GM10266 (cell line): Measurements from ENCODE around the gene NTMT2.
"Not testable (repeated sequence)": the region's sequence is repeated elsewhere in the genome, so short reads cannot be mapped to it uniquely, and the experiment has no call there.

Experiments used
- DNase-seq: peaks from one replicate; pipeline ENCODE4 v3.0.0; 2012; ENCODE audit errors: extremely low spot score
- CTCF ChIP-seq: IDR thresholded peaks from 2 replicates; pipeline ENCODE4 v1.5.1; 2012; ENCODE audit warnings: mild to moderate bottlenecking, low read depth; ENCODE audit not compliant: control insufficient read depth, insufficient read depth; ENCODE audit errors: missing control alignments

The NTMT2 gene

DNA sequence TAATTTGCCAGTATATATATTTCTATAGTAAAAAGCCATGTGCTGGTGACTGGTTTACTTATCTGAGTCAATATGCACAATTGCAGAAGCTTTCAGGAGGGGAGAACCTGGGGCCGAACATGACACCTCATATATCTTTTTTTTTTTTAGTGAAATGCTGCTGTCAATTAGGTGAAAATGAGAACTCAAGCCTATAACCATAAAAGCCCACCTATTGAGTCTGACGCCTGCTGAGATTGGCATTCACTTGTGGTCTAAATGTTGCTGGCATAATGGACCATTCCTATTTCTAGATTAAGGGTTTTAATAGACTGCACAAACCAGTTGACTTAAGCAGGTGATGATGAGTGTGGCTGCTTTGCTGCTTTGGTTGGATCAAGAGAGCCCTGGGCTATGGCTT lies 10.8 kb downstream of the NTMT2 start:
- DNase-seq = no peak
- no peak for TF ChIP-seq CTCF

DNA sequence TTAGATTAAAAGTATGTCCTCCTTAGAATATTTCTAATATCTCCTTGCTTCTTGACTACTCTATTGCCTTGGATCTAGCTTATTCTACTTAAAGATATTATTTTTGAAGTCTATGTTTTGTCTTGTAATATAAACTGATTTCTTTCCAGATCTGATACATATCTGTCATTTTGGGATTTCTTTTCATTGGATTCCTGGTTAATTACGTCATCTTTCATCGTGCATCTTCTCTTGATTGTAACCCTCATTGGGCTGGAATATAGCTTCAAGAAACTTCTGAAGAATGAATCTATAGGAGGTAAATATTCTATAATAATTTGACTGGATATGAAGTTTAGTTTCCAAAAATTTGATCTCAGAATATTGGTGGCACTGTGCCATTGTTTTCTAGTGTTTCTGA lies 12.1 kb downstream of the NTMT2 start:
- no peak for DNase-seq
- TF ChIP-seq CTCF = no peak

- no peak for DNase-seq
- TF ChIP-seq CTCF = no peak
Measured at GRCh38 chr1:170162459-170163246, 16.9 kb downstream of the NTMT2 start.

GRCh38 chr1:170164103-170164763 lies 18.5 kb downstream of the NTMT2 start:
- no peak for TF ChIP-seq CTCF

DNA sequence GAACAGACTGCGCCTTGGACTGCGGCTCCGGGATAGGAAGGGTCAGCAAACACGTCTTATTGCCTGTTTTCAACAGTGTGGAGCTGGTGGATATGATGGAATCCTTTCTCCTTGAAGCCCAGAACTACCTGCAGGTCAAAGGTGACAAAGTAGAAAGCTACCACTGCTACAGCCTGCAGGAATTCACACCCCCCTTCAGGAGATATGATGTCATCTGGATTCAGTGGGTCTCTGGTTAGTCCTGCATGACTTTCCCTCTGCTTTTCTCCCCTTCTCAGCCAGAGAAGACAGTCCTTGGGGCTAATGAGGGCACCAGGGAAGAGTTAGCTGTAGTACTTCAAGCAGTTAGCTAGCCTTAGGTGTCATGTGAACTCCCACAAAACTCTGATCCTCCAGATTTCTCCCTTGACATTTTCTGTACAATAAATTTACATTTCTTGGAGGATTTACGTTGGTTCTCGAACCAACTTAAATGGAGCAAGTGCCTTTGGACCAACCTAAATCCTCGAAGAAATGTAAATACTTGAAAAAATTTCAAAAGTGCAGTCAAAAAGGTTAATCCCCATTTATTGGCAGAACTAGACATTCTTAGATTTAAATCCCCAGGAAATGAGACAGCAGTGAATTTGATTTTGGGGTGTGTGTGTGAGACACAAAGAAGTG lies 20.9 kb downstream of the NTMT2 start:
- no peak for DNase-seq
- TF ChIP-seq CTCF = no peak

More at GRCh38 chr1:170164103-170164763, 18.5 kb downstream of the NTMT2 start:
- no peak for DNase-seq

DNA sequence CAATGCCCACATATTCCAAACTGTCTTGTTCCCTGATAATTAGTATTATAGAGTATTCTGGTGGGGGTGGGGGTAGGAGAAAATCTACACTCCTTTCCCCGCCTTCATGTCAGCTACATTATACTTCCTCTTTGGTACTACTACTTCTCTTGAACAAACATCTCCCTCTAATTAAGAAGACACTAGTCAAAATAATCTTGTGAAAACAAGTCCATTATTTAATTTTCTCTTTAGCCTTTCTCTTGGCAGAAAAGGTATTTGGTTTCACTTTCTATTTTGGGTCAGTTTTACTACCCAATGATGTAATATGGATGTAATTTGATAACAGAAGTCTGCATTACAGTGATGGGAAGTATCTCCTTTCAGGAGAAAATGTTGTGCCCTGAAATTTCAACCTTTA lies 22.5 kb downstream of the NTMT2 start:
- no peak for DNase-seq
- no peak for TF ChIP-seq CTCF

DNA sequence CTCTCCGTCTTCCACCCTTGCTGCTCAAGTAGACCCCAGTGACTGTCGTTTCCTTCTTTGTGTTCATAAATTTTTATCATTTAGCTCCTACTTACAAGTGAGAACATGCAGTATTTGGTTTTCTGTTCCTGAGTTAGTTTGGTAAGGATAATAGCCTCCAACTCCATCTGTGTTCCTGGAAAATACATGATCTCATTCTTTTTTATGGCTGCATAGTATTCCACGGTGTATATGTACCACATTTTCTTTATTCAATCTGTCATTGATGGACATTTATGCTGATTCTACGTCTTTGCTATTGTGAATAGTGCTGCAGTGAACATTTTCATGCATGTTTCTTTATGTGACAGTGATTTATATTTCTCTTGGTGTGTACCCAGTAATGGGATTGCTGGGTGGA lies 24.8 kb downstream of the NTMT2 start:
- not testable (repeated sequence) for DNase-seq
